HepG2 (cell line): ENCODE results near the gene ARHGAP33.

Experiments
- CHD2 ChIP-seq: IDR thresholded peaks from 2 replicates; pipeline ENCODE4 v1.6.1; 2011; ENCODE audit warnings: low read depth, low read length, improper control_type of control experiment
- EZH2 ChIP-seq: conservative IDR thresholded peaks from 2 replicates; pipeline ENCODE4 v1.6.1; 2012; ENCODE audit warnings: mild to moderate bottlenecking, low read depth, low read length, moderate library complexity
- NFIC ChIP-seq: IDR thresholded peaks from 2 replicates; pipeline ENCODE4 v1.6.1; 2012; ENCODE audit warnings: mild to moderate bottlenecking, low read length, inconsistent platforms
- RBM22 ChIP-seq: fragments of 200-400 bp; formaldehyde crosslinking; optimal IDR thresholded peaks from 2 replicates; pipeline ENCODE3; 2017; ENCODE audit warnings: mild to moderate bottlenecking, low read length, moderate library complexity

- TF ChIP-seq RBM22 (no peak), EZH2 (no peak), CHD2 (no peak), NFIC (no peak)
Observed at GRCh38 chr19:35792312-35792711, 16.9 kb downstream of the ARHGAP33 start.
